GM12865 (cell line): ENCODE results near the gene CYLD.

Source experiments
- DNase-seq: peaks from one replicate; pipeline ENCODE4 v3.0.0; 2010; ENCODE audit warnings: low read depth
- H3K4me3 ChIP-seq: 2 replicates; pipeline ENCODE4 v1.5.1; 2011; ENCODE audit warnings: mild to moderate bottlenecking, low read depth, low read length, control low read depth
- CTCF ChIP-seq: IDR thresholded peaks from 2 replicates; pipeline ENCODE4 v1.5.1; 2011; ENCODE audit warnings: low read length, control low read depth, low read depth, inconsistent platforms; ENCODE audit not compliant: insufficient read depth; ENCODE audit errors: missing control alignments

The CYLD gene

GRCh38 chr16:50833929-50834328, 92.0 kb downstream of the CYLD start:
- no peak overlapping the region for H3K4me3 ChIP-seq
- TF ChIP-seq CTCF = no peak
- DNase-seq = no peak

DNA sequence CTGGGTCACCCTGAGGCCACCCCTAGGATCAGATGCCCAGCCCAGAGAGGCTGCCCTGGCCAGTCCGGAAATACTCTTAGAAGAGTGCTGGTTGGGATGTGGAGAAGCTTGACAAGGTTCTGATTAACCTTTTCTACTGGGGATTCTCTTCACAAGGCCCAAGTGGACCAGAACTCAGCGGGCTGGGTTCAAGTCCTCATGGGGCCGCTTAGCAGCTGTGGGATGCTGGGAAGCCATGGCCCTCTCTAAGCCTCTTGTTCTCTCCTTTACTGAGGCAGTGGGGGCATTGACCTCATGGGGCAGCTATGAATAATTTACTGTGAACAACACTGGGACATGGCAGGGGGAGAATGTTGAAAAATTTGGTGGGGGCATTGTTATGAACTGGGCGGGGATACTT, 92.8 kb downstream of the CYLD start:
- no peak for DNase-seq
- TF ChIP-seq CTCF = no peak
- no peak overlapping the region for H3K4me3 ChIP-seq

DNA sequence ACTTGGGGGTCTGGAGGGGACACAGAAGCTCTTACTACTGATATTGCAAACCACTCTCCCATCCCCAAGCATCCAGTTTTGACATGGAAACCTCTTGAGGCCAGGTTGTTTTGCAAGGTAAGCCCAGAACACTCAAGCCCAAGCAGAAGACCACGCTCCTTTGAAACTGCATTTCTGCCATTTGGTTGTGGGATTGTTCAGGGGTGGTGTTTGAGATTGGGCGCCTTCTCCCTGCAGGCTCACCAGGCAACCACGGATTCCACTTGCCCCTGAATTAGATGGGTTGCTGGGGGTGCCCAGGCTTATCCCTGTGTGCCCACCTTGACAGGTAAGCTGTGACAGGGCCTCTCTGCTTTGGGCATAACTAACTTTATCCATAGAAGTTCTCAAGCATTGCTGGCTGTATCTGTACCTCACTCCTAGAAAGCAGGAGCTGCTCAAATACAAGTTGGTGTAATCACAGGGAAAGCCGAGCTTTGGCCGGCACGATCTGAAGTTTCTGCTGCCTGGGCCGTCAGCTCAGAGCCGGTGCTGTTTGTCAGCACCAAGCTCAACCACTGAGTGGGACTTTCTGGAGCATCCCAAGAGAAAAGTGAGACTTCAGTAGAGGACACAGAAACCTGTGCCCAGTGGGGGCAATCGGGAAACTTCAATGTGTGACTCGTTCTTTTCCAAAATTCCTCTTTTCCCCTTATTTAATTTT, 93.6 kb downstream of the CYLD start:
- no peak for DNase-seq
- TF ChIP-seq CTCF = no peak
- H3K4me3 ChIP-seq = no peak overlapping the region

DNA sequence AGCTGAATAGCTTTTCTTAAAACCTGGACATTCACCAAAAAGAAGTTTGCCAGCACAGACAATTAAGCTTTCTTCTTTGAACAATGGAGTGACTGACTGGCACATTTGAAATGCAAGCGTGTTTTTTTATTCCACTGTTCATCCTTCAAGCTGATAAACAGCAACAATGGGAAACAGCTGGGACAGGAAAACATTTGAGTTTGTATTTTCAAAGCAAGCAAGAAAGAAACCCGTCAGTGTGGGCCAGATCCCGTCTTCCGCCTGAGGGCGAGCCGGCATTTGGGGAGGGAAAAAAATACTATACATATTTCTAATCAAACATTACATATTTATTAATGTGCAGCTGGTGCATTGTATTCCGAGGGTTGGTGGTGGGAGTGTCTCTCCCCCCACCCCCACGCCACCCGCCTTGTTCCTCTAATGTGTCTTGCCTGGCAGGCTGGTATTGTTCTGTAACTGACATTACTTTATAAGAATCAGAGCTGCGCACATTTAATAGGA, 94.3 kb downstream of the CYLD start:
- no peak for DNase-seq
- TF ChIP-seq CTCF = no peak
- no peak overlapping the region for H3K4me3 ChIP-seq

DNA sequence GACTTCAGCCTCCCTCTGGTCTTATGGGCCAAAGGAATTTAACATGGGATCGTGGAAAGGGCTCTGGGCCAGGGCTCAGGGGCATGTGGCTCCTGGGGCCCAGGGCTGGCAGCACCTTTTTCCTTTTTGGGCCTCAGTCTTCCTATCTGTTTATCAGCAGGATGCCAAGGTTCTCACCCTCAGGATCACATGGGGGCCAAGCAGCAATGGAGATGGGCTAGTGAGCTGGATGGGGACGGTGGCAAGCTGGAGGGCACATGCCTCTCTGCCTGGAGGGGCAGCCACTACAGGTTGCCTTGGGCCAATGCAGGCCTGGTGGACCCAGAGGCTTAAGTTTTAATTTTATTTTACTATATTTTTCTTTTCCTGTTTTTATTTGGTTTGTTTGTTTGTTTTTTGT, 95.4 kb downstream of the CYLD start:
- DNase-seq = no peak
- no peak overlapping the region for H3K4me3 ChIP-seq
- no peak for TF ChIP-seq CTCF

DNA sequence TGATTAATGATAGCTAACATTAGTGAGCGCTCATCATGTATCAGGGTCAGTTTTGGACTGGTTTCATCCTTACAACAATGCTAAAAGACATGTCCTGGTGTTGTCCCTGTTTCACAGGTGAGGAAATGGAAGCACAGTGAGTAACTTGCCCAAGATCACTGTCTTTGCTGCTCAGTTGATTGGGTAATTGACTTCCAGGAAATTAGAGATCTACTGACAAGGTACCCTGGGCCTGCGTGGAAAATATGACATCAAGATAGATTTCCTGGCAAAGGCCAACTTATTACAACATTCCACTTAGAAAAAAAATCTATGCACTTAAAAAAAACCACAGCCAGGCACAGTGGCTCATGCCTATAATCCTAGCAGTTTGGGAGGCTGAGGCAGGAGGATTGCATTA, 96.3 kb downstream of the CYLD start:
- no peak for DNase-seq
- TF ChIP-seq CTCF = no peak

DNA sequence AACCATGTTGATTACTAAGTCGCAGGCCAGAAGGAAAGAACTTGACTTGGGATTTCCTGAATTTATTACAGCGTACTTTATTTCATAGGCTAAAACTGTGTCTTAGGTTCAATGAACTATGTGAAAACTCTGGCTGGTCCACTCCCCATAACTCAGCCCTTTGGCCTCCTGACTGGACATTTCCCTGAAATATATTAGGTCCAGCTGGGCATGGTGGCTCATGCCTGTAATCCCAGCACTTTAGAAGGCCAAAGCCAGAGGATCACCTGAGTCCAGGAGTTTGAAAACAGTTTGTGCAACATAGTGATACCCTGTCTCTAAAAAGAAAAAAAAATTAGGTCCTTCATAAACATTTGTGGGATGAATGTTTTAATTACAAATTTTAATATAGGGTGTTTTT, 97.0 kb downstream of the CYLD start:
- H3K4me3 ChIP-seq = no peak overlapping the region
- no peak for DNase-seq
- TF ChIP-seq CTCF = no peak

More for the DNA sequence above, 96.3 kb downstream of the CYLD start:
- H3K4me3 ChIP-seq = no peak overlapping the region
